ENCODE data around the gene ITGB7. TPM values are rescaled to one million over a fixed set of nuclear protein-coding genes. Genes with fewer than 3 reads are reported as not detected.

The ITGB7 gene
- total and polyA plus RNA-seq, 2 of the 4 experiments (the other 2 are of a cell fraction) = 0.18 to 0.44 TPM

DNA sequence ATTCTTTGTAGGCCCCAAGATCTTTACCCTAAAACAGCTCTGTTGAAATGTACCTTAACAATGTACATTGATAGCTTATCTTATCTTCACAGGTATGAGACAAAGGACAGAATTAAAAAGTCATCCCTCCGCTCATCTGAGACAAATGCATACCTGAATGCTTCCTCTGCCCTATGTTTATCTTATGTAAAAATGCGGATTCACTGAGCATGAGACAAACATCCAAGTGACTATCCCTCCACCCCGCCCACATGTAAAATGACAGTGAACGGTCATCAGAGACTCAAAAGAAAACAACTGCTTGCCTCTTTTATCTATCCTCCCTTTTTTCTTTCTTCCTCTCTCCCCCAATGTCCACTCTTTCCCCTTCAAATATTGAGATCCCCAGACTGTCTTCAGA is 63.7 kb downstream of the ITGB7 start:
- Histone ChIP-seq H2BK15ac (ENCODE audit: low read depth, low read length) (no peak overlapping the region), H3K14ac (replicated peaks; ENCODE audit: low read depth, low read length) (no peak overlapping the region), H3K4me1 (ENCODE audit: control insufficient read depth, insufficient read depth, low read length) (no peaks in the 10 kb centered on the region), H4K5ac (ENCODE audit: low read depth, low read length) (no peak overlapping the region), H3K56ac (ENCODE audit: extremely low read depth, insufficient read depth, low read length) (no peak overlapping the region), H3K9me1 (ENCODE audit: insufficient read depth, low read length) (no peaks in the 10 kb centered on the region), H3K79me1 (ENCODE audit: low read depth in 1 of 2, low read length in 2 of 2) (no peaks in the 10 kb centered on the region), H2BK5ac (ENCODE audit: low read depth, low read length, poor library complexity, severe bottlenecking) (no peak overlapping the region), H2AK9ac (replicated peaks; ENCODE audit: low read depth, low read length, poor library complexity) (no peak overlapping the region), H3K27me3 (ENCODE audit: control insufficient read depth, insufficient read depth, low read length) (no peaks in the 10 kb centered on the region), H4K20me1 (ENCODE audit: insufficient read depth, low read length) (no peaks in the 10 kb centered on the region), H2AFZ (replicated peaks; ENCODE audit: low read length, poor library complexity) (no peak overlapping the region), H2BK120ac (ENCODE audit: low read depth, low read length) (no peak overlapping the region), H4K91ac (ENCODE audit: insufficient read depth, low read depth, low read length) (no peak overlapping the region), H3K9ac (ENCODE audit: low read depth, low read length) (no peak overlapping the region), H3K27ac (ENCODE audit: insufficient read depth, low read length) (no peak overlapping the region), H3K4me2 (ENCODE audit: low read depth, low read length) (no peak overlapping the region), H2BK20ac (ENCODE audit: low read depth, low read length) (no peak overlapping the region), H3K36me3 (ENCODE audit: control insufficient read depth, insufficient read depth, low read length) (no peaks in the 10 kb centered on the region), H3K4me3 (ENCODE audit: insufficient read depth, low read depth, low read length) (no peak overlapping the region), H3K18ac (ENCODE audit: low read depth, low read length) (no peak overlapping the region), H4K8ac (ENCODE audit: low read depth in 2 of 2, low read length in 2 of 2) (no peak overlapping the region), H3K4ac (ENCODE audit: low read depth, low read length) (no peak overlapping the region), H2AK5ac (ENCODE audit: low read depth, low read length) (no peak overlapping the region), H3K23ac (ENCODE audit: low read depth, low read length) (no peak overlapping the region), H3K9me3 (ENCODE audit: control insufficient read depth, insufficient read depth, low read length) (peaks cover 4% of the 10 kb centered on the region)
- ChIA-PET POLR2A (ENCODE audit: unreplicated experiment) (no interaction called here), CTCF (no interaction called here)
- WGBS, 2 experiments (ENCODE audit: extremely low coverage in 2 of 2, insufficient read length in 1 of 2) = 10% methylated on average over 2 of the region's 4 CpGs; no CpG with 5 or more reads in 1 of the 2 experiments
- DNase-seq (no peak), ATAC-seq (ENCODE audit: low read depth) (no peak)
- dilution Hi-C loops (cut with HindIII; ENCODE audit: low sequenced_read_pairs, unreplicated experiment) = no loop called here
- intact Hi-C loops (cut with micrococcal nuclease) = no loop called here
- in situ Hi-C loops (cut with MboI; ENCODE audit: low sequenced_read_pairs) = no loop called here
- TF ChIP-seq, protein P1, sequence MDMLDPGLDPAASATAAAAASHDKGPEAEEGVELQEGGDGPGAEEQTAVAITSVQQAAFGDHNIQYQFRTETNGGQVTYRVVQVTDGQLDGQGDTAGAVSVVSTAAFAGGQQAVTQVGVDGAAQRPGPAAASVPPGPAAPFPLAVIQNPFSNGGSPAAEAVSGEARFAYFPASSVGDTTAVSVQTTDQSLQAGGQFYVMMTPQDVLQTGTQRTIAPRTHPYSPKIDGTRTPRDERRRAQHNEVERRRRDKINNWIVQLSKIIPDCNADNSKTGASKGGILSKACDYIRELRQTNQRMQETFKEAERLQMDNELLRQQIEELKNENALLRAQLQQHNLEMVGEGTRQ (IDR thresholded peaks at IDR 0.05; ENCODE audit: low read depth, low read length) = no peak
- no peak for TF ChIP-seq RCOR1 (IDR thresholded peaks at IDR 0.05; ENCODE audit: insufficient replicate concordance, low read length)
- no peak for TF ChIP-seq RFX5 (IDR thresholded peaks at IDR 0.05; ENCODE audit: low read depth, low read length)
- no peak for TF ChIP-seq NFE2L2 (IDR thresholded peaks at IDR 0.05; ENCODE audit: low read depth, low read length)
- no peak for TF ChIP-seq POLR2A (IDR thresholded peaks at IDR 0.05; ENCODE audit: low read depth, low read length)
- no peak for TF ChIP-seq FOS (IDR thresholded peaks at IDR 0.05; ENCODE audit: low read depth, low read length)
- TF ChIP-seq MXI1 (IDR thresholded peaks at IDR 0.05; ENCODE audit: borderline replicate concordance, low read depth, low read length) = no peak
- TF ChIP-seq BHLHE40 (IDR thresholded peaks at IDR 0.05; ENCODE audit: low read depth, low read length) = no peak
- TF ChIP-seq, protein P2, sequence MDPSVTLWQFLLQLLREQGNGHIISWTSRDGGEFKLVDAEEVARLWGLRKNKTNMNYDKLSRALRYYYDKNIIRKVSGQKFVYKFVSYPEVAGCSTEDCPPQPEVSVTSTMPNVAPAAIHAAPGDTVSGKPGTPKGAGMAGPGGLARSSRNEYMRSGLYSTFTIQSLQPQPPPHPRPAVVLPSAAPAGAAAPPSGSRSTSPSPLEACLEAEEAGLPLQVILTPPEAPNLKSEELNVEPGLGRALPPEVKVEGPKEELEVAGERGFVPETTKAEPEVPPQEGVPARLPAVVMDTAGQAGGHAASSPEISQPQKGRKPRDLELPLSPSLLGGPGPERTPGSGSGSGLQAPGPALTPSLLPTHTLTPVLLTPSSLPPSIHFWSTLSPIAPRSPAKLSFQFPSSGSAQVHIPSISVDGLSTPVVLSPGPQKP (IDR thresholded peaks at IDR 0.05; ENCODE audit: borderline replicate concordance, low read depth, low read length) = no peak
- no peak for TF ChIP-seq MAZ (IDR thresholded peaks at IDR 0.05; ENCODE audit: borderline replicate concordance, low read depth, low read length)
- no peak for TF ChIP-seq RAD21 (IDR thresholded peaks at IDR 0.05; ENCODE audit: low read length)
- TF ChIP-seq CHD1 (IDR thresholded peaks at IDR 0.05; ENCODE audit: low read depth, low read length) = no peak
- TF ChIP-seq, protein P3, sequence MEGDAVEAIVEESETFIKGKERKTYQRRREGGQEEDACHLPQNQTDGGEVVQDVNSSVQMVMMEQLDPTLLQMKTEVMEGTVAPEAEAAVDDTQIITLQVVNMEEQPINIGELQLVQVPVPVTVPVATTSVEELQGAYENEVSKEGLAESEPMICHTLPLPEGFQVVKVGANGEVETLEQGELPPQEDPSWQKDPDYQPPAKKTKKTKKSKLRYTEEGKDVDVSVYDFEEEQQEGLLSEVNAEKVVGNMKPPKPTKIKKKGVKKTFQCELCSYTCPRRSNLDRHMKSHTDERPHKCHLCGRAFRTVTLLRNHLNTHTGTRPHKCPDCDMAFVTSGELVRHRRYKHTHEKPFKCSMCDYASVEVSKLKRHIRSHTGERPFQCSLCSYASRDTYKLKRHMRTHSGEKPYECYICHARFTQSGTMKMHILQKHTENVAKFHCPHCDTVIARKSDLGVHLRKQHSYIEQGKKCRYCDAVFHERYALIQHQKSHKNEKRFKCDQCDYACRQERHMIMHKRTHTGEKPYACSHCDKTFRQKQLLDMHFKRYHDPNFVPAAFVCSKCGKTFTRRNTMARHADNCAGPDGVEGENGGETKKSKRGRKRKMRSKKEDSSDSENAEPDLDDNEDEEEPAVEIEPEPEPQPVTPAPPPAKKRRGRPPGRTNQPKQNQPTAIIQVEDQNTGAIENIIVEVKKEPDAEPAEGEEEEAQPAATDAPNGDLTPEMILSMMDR (conservative IDR thresholded peaks at IDR 0.05; ENCODE audit: low read depth, low read length) = no peak
- TF ChIP-seq CEBPB (IDR thresholded peaks at IDR 0.05; ENCODE audit: low read depth, low read length) = no peak
- no peak for TF ChIP-seq SMC3 (IDR thresholded peaks at IDR 0.05; ENCODE audit: low read depth, low read length)
- no peak for TF ChIP-seq MAFK (IDR thresholded peaks at IDR 0.05; ENCODE audit: low read depth, low read length)
- BruUV-seq (replicated peaks) = no TSS peak
